Stimulated activated naive CD8-positive, alpha-beta T cell treated with anti-CD3 and anti-CD28 coated beads, Interleukin-15, amount 100 ng/mL, for 72 hours (primary cell): ENCODE measurements around the gene PATE2.
A peak's percentile ranks its signal among the peaks of the same experiment; 100 is the strongest.

Source experiments
- ATAC-seq: fragments of 150-1000 bp; cut with Tn5 transposase; 2 replicates; pipeline ENCODE4 v1.10.0; 2021; ENCODE audit warnings: mild to moderate bottlenecking, moderate library complexity
- DNase-seq, 2 donors: peaks; one replicate each; pipeline ENCODE4 v3.0.0; 2021 to 2022
- H3K27ac Mint-ChIP-seq, 2 donors: one replicate each; pipeline ENCODE4 v1.8.0; 2022; ENCODE audit warnings: mild to moderate bottlenecking in 2 of 2, mixed read lengths in 2 of 2, moderate library complexity in 2 of 2
- H3K27me3 Mint-ChIP-seq: one replicate; pipeline ENCODE4 v1.8.0; 2022; ENCODE audit warnings: mixed read lengths
- H3K4me1 Mint-ChIP-seq: one replicate; pipeline ENCODE4 v1.8.0; 2022; ENCODE audit warnings: mild to moderate bottlenecking, mixed read lengths
- H3K4me3 Mint-ChIP-seq, 2 donors: one replicate each; pipeline ENCODE4 v1.8.0; 2022; ENCODE audit warnings: mild to moderate bottlenecking in 2 of 2, mixed read lengths in 2 of 2, moderate library complexity in 1 of 2
- H3K9me3 Mint-ChIP-seq, 2 donors: one replicate each; pipeline ENCODE4 v1.8.0; 2022; ENCODE audit warnings: mixed read lengths in 2 of 2

Gene PATE2

DNA sequence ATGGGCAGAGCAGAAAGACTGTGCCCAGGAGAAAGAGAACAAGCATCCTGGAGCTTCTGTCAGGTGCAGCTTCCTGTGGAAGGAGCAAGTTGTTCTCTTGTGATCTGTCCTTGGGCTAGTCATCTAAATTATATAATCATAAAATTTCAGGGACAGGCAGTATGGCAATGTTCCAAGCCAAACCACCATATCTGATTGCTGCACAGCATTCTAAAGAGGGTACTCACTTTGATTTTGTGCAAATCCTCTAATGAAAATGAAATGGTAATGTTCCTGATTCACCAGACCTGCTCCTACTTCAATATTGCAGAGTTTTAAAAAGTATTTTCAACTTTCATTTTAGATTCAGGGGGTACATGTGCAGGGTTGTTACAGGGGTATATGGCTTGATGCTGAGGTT is at the start of gene PATE2:
TSS of gene PATE2 (minus strand) at position 101 of the 400 bp plus-strand sequence. CDS start at position 46, 55 bp downstream.
- Mint-ChIP-seq H3K9me3 (no peaks in the 10 kb centered on the region), H3K27me3 (no peaks in the 10 kb centered on the region), H3K4me3 (no peak within 1 kb of the TSS), H3K27ac (no peak within 1 kb of the TSS), H3K4me1 (peaks cover 6% of the 10 kb centered on the region)
- ATAC-seq, result no peak
- no peak for DNase-seq

- H3K4me1 Mint-ChIP-seq, result no peaks in the 10 kb centered on the region
- H3K27ac Mint-ChIP-seq, result no peak overlapping the region
- ATAC-seq (no peak), DNase-seq (no peak)
- H3K4me3 Mint-ChIP-seq, result no peak overlapping the region
- H3K9me3 Mint-ChIP-seq, result peaks cover 5 to 10% of the 10 kb centered on the region in 2 donors
- H3K27me3 Mint-ChIP-seq, result no peaks in the 10 kb centered on the region
These were observed 29.3 kb upstream of the PATE2 start for GRCh38 chr11:125807909-125808308.

DNA sequence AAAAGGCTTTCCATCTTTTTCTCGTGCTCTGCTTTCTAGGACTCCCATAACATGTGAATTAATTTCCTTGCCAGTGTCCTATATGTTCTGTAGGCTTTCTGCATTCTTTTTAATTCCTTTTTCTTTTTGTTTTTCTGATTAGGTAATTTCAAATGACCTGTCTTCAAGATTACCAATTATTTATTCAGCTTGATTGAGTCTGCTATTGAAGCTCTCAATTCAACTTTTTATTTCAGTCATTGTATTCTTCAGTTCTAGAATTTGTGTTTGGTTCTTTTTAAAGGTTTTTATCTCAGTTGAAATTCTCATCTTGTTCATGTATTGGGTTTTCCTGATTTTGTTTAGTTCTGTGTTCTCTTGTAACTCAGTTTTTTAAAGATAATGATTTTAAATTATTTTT is 23.8 kb upstream of the PATE2 start:
- no peak for DNase-seq
- no peak for ATAC-seq
- H3K27me3 Mint-ChIP-seq, result no peaks in the 10 kb centered on the region
- H3K4me1 Mint-ChIP-seq, result no peaks in the 10 kb centered on the region
- H3K4me3 Mint-ChIP-seq, result no peak overlapping the region
- peaks cover 39 to 46% of the 10 kb centered on the region in 2 donors for H3K9me3 Mint-ChIP-seq
- no peak overlapping the region for H3K27ac Mint-ChIP-seq

DNA sequence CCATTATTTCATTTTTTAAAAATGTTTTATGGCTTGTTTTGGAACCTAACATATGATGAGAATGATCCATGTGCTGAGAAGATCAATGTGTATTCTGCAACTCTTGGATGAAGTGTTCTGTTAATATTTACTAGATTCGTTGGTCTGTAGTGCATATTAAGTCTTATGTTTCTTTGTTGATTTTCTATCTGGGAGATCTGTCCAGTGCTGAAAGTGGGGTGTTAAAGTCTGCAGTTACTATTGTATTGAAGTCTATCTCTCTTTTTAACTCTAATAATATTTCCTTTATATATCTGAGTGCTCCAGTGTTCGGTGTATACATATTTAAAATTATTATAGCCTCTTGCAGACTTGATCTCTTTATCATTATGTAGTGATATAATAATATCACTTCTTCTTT is 21.2 kb upstream of the PATE2 start:
- no peak overlapping the region for H3K27ac Mint-ChIP-seq
- no peak overlapping the region for H3K4me3 Mint-ChIP-seq
- no peaks in the 10 kb centered on the region for H3K4me1 Mint-ChIP-seq
- peaks cover 50 to 62% of the 10 kb centered on the region in 2 donors for H3K9me3 Mint-ChIP-seq
- ATAC-seq (no peak), DNase-seq (no peak)
- no peaks in the 10 kb centered on the region for H3K27me3 Mint-ChIP-seq

GRCh38 chr11:125797641-125798040 is 19.0 kb upstream of the PATE2 start:
- Mint-ChIP-seq H3K4me3 (no peak overlapping the region), H3K4me1 (no peaks in the 10 kb centered on the region), H3K27ac (no peak overlapping the region), H3K27me3 (no peaks in the 10 kb centered on the region), H3K9me3 (peaks cover 55 to 61% of the 10 kb centered on the region in 2 donors)
- DNase-seq (no peak), ATAC-seq (no peak)

- Mint-ChIP-seq H3K27ac (no peak overlapping the region), H3K4me3 (no peak overlapping the region), H3K4me1 (peaks cover 5% of the 10 kb centered on the region), H3K27me3 (no peaks in the 10 kb centered on the region), H3K9me3 (peaks cover 28% of the 10 kb centered on the region in 2 donors)
- ATAC-seq, result no peak
- DNase-seq, result no peak
These were observed 12.2 kb upstream of the PATE2 start for GRCh38 chr11:125790825-125791224.

DNA sequence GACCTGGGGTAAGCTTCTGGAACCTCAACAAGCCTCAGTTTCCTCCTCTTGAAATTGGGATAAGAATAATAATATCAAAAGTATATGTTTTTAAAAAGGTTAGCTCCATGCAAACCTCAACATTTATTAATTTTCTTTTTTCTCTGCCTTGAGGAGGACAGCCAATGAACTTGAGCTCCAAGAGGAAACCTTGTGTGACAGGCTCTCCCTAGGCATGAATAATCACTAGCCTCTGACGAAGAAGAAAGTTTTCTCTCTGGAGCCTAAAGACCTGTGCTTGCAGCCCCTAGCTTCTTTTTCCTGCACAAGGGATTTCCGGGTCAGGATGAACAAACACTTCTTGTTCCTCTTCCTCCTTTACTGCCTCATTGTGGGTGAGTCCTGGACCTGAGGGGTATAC is 9.2 kb upstream of the PATE2 start, which contains the start of gene PATE3:
TSS of gene PATE3 (plus strand) at position 301 of the 400 bp plus-strand sequence. CDS start at position 326, 25 bp downstream.
- Mint-ChIP-seq H3K4me1 (peaks cover 8% of the 10 kb centered on the region), H3K4me3 (no peak within 1 kb of the TSS), H3K27me3 (no peaks in the 10 kb centered on the region), H3K27ac (no peak within 1 kb of the TSS), H3K9me3 (peaks cover 7 to 10% of the 10 kb centered on the region in 2 donors)
- DNase-seq (no peak), ATAC-seq (no peak)

GRCh38 chr11:125784678-125785077 is 6.0 kb upstream of the PATE2 start:
- Mint-ChIP-seq H3K4me3 (no peak overlapping the region), H3K9me3 (no peaks in the 10 kb centered on the region), H3K27me3 (no peaks in the 10 kb centered on the region), H3K4me1 (peaks cover 8% of the 10 kb centered on the region), H3K27ac (no peak overlapping the region)
- DNase-seq, result no peak
- ATAC-seq, result no peak

GRCh38 chr11:125777309-125777708 is 1.3 kb downstream of the PATE2 start:
- DNase-seq (no peak), ATAC-seq (no peak)
- Mint-ChIP-seq H3K9me3 (no peaks in the 10 kb centered on the region), H3K4me3 (no peak overlapping the region), H3K4me1 (peaks cover 6% of the 10 kb centered on the region), H3K27me3 (no peaks in the 10 kb centered on the region), H3K27ac (no peak overlapping the region)

DNA sequence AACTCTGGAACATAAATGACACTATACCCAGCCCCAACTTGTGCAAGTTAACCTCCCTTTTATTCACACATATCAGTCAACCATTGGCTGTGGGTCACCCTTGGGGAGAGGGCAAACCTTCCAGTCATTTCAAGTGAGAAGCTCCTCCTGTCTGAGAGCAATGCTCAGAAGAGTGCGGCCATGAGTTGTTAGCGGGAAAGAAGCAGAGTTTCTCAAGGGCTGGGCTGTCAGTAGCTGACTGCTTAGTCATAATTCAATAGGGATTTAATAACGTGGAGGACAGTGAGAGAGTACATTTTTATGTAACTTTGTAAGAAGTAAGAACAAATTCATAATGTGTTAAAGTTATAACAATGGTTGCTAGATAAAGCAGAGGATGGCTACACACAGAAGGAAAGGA is 5.1 kb downstream of the PATE2 start:
- H3K4me1 Mint-ChIP-seq, result peaks cover 19% of the 10 kb centered on the region
- H3K27ac Mint-ChIP-seq, result no peak overlapping the region
- ATAC-seq (no peak), DNase-seq (no peak)
- H3K9me3 Mint-ChIP-seq, result no peaks in the 10 kb centered on the region
- H3K4me3 Mint-ChIP-seq, result no peak overlapping the region
- peaks cover 5% of the 10 kb centered on the region for H3K27me3 Mint-ChIP-seq

DNA sequence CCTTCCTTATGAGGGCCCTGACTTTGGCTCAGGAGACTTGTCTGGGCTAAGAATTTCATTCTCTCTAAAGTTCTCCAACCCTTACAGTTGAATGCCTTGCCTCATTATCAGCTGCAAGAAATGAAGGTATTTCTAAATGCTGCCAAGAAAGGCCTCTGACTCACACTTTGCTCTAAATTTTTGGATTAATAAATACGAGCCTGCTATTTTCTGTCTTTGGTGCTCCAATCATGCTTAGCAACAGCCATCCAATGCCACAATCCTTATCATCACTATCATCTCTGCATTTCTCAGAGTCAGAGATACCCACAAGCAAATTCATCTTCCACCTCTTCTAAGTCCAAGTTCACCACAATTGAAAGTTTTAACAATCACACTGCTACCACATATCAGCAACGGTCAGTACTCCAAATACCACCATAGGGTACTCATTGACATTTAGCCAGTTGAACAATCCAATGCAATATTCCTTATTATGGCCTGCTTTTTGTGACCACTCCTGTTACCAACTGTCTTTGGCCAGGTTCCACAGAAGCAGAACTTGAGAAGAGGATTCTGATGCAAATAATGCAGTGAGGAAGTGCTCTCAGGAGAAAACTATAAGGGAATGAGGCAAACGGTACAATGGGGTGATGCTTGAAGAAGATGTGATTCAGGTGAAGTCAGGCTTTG is 5.7 kb downstream of the PATE2 start:
- no peaks in the 10 kb centered on the region for H3K9me3 Mint-ChIP-seq
- H3K27ac Mint-ChIP-seq, result no peak overlapping the region
- DNase-seq, result no peak
- peaks cover 21% of the 10 kb centered on the region for H3K4me1 Mint-ChIP-seq
- H3K27me3 Mint-ChIP-seq, result peaks cover 5% of the 10 kb centered on the region
- no peak for ATAC-seq
- H3K4me3 Mint-ChIP-seq, result no peak overlapping the region

DNA sequence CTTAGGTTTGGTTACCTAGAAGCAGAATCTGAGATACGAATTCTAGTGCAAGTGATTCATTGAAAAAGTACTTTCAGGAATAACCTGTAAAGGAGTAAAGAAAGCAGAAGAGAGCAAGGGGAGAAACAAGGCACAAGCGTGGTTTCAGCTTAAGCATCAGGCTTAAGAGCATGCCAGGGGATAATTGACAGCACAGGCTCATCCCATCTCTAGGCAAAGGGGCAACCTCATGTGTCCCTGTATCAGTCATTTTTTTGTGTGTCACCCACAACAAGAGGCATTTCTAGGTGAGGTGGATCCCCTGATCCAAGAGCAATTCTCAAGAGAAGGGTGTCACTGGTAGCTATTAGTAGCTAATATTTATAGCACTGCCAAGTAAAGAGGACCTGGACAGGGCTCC is 8.0 kb downstream of the PATE2 start:
- H3K9me3 Mint-ChIP-seq, result no peaks in the 10 kb centered on the region
- DNase-seq (no peak), ATAC-seq (no peak)
- peaks cover 5% of the 10 kb centered on the region for H3K27me3 Mint-ChIP-seq
- peaks cover 36% of the 10 kb centered on the region for H3K4me1 Mint-ChIP-seq
- no peak overlapping the region for H3K4me3 Mint-ChIP-seq
- no peak overlapping the region for H3K27ac Mint-ChIP-seq

DNA sequence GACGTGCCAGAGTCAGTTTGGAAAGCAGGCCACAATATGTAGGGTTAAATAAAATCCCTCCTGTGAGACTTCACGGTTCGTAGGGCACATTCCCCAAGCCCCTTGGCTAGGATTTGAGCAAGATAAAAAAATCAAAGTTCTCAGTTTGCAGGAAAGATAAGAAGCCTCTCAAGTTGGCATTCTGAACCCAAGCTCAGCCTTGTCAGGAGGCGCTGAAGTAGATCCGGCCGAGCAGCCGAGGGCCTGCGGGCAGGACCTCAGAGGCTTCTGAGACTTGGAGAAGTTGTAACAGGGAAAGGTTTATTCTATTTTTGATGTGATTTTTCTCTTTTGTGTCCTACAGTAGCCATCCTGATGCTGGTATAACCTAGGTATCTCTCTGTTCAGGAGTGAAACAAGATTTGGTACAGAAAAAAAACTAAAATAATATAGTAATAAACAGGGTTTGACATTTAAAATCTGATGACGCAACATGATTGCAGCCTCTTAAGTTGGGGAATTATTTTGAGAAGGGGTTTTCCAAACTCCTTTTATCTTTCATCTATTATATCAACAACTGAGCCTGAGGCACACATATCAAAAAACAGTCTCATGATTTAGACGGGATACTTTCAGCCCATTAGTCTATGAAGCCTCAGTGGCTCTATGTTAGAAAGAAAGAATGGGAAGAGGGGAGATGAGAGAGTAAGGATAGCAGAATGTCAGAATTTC is 10.1 kb downstream of the PATE2 start:
- ATAC-seq (no peak), DNase-seq (peak in 1 of 2 donors; percentile 8)
- Mint-ChIP-seq H3K27ac (peak overlapping the region in 1 of 2 donors; percentile 14), H3K4me1 (peaks cover 45% of the 10 kb centered on the region), H3K27me3 (peaks cover 12% of the 10 kb centered on the region), H3K4me3 (peak overlapping the region in 1 of 2 donors; percentile 27), H3K9me3 (no peaks in the 10 kb centered on the region)

DNA sequence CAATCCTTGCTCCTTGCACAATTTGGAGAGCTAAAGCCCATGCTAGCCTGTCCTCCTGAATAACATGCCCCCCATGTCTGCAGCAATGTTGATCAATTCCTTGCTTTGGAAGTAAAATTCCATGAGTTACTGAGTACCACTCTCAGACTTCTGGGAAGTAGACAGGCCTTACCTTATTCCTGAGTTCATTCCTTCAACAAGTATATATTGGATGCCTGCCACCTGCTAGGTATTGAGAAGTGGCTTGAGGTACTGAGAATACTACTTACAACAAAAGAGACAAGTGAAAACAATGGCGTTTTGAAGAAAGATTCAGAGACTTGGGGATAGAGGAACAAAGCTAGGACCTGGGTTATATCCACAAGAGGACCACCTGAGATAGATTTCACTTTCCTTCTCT is 12.4 kb downstream of the PATE2 start:
- peaks cover 45% of the 10 kb centered on the region for H3K4me1 Mint-ChIP-seq
- DNase-seq (no peak), ATAC-seq (no peak)
- H3K4me3 Mint-ChIP-seq, result no peak overlapping the region
- no peaks in the 10 kb centered on the region for H3K9me3 Mint-ChIP-seq
- no peak overlapping the region for H3K27ac Mint-ChIP-seq
- peaks cover 12% of the 10 kb centered on the region for H3K27me3 Mint-ChIP-seq

DNA sequence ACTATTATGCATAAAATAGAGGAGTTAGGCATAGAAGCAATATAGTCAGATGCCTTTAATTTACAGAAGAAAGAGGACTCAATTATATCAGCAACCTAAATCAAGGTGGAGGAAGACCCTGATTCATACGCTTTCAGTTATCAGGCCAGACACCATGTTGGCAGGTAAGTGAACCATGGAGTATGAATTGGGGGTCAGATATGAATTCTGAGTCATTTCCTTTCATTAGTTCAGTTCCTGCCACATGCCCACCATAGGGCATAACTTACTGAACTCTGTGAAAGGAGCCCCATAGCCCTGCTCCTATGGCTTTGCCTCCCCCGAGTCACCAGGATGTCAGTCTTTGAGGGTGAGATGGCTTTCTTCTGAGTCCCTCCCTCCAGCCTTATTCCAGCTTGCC is 15.1 kb downstream of the PATE2 start:
- no peak overlapping the region for H3K4me3 Mint-ChIP-seq
- DNase-seq (no peak), ATAC-seq (no peak)
- no peak overlapping the region for H3K27ac Mint-ChIP-seq
- H3K27me3 Mint-ChIP-seq, result peaks cover 8% of the 10 kb centered on the region
- peaks cover 0 to 8% of the 10 kb centered on the region in 2 donors for H3K9me3 Mint-ChIP-seq
- peaks cover 28% of the 10 kb centered on the region for H3K4me1 Mint-ChIP-seq

GRCh38 chr11:125762445-125762844 is 16.2 kb downstream of the PATE2 start:
- H3K27me3 Mint-ChIP-seq, result peaks cover 8% of the 10 kb centered on the region
- H3K4me3 Mint-ChIP-seq, result no peak overlapping the region
- H3K27ac Mint-ChIP-seq, result no peak overlapping the region
- no peak for ATAC-seq
- peaks cover 4 to 18% of the 10 kb centered on the region in 2 donors for H3K9me3 Mint-ChIP-seq
- H3K4me1 Mint-ChIP-seq, result peaks cover 18% of the 10 kb centered on the region
- no peak for DNase-seq
